KMS-11 (cell line): ENCODE data around the gene SNCA.

Source experiments
- H2AFZ ChIP-seq: fragments of 200-600 bp; sonication (generic); 2 replicates; pipeline ENCODE4 v1.6.1; 2016; ENCODE audit warnings: antibody characterized with exemption, mixed run types, low read depth
- H3K27ac ChIP-seq: fragments of 200-600 bp; sonication (generic); 2 replicates; pipeline ENCODE4 v1.6.1; 2016; ENCODE audit warnings: mild to moderate bottlenecking, mixed run types
- H3K27me3 ChIP-seq: fragments of 200-600 bp; sonication (generic); 2 replicates; pipeline ENCODE4 v1.6.1; 2017; ENCODE audit warnings: mild to moderate bottlenecking, low read depth, mixed run types, moderate library complexity; ENCODE audit not compliant: insufficient read depth
- H3K36me3 ChIP-seq: fragments of 200-600 bp; sonication (generic); 2 replicates; pipeline ENCODE4 v1.6.1; 2017; ENCODE audit warnings: mild to moderate bottlenecking, mixed run types; ENCODE audit not compliant: insufficient read depth
- H3K4me1 ChIP-seq: fragments of 200-600 bp; sonication (generic); 2 replicates; pipeline ENCODE4 v1.6.1; 2016; ENCODE audit warnings: mild to moderate bottlenecking, low read depth, mixed run types; ENCODE audit not compliant: poor library complexity, severe bottlenecking
- H3K4me2 ChIP-seq: fragments of 200-600 bp; sonication (generic); 2 replicates; pipeline ENCODE4 v1.7.0; 2016; ENCODE audit warnings: mild to moderate bottlenecking, mixed run types
- H3K4me3 ChIP-seq: fragments of 200-600 bp; sonication (generic); IDR thresholded peaks from 2 replicates; pipeline ENCODE4 v1.6.1; 2017; ENCODE audit warnings: low read depth, low read length, mixed read lengths; ENCODE audit not compliant: insufficient read depth
- H3K79me2 ChIP-seq: fragments of 200-600 bp; sonication (generic); 2 replicates; pipeline ENCODE4 v1.6.1; 2016; ENCODE audit warnings: low read depth, mixed run types; ENCODE audit not compliant: insufficient read depth
- H3K9ac ChIP-seq: fragments of 200-600 bp; sonication (generic); 2 replicates; pipeline ENCODE4 v1.6.1; 2016; ENCODE audit warnings: mild to moderate bottlenecking, mixed run types
- H4K20me1 ChIP-seq: fragments of 200-600 bp; sonication (generic); 2 replicates; pipeline ENCODE4 v1.6.1; 2016; ENCODE audit warnings: mild to moderate bottlenecking, mixed run types; ENCODE audit not compliant: insufficient read depth
- TF ChIP-seq, protein P1 (sequence below): fragments of 200-600 bp; sonication (generic); conservative IDR thresholded peaks from 2 replicates; pipeline ENCODE4 v1.6.1; 2017; ENCODE audit warnings: low read depth, mild to moderate bottlenecking, antibody characterized with exemption, low read length, moderate library complexity, mixed read lengths

Gene SNCA

DNA sequence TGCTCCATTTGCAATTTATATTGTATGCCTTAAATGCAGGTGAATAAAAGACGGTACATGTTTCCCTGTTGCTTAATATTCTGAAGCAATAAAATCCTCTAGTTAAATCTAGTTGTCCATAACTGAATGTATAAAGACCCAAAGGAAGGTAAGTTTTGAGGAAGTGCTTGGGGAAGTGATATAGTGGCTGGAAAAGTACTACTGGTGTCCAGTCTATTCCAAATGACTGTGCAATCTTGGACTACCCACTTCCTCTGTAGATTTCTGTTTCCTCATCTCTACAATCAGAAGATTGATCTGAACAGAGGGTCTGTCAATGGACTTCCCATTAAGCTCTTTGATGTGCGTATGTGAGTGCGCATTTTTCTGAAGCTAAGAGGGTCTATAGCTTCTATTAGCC, 17.0 kb downstream of the SNCA start:
- Histone ChIP-seq H3K4me2 (no peak overlapping the region), H3K4me3 (no peak overlapping the region), H3K27ac (no peak overlapping the region), H3K27me3 (no peaks in the 10 kb centered on the region), H2AFZ (no peak overlapping the region), H3K4me1 (no peaks in the 10 kb centered on the region), H3K9ac (no peak overlapping the region), H3K36me3 (no peaks in the 10 kb centered on the region), H3K79me2 (no peaks in the 10 kb centered on the region), H4K20me1 (no peaks in the 10 kb centered on the region)
- TF ChIP-seq, protein P1, sequence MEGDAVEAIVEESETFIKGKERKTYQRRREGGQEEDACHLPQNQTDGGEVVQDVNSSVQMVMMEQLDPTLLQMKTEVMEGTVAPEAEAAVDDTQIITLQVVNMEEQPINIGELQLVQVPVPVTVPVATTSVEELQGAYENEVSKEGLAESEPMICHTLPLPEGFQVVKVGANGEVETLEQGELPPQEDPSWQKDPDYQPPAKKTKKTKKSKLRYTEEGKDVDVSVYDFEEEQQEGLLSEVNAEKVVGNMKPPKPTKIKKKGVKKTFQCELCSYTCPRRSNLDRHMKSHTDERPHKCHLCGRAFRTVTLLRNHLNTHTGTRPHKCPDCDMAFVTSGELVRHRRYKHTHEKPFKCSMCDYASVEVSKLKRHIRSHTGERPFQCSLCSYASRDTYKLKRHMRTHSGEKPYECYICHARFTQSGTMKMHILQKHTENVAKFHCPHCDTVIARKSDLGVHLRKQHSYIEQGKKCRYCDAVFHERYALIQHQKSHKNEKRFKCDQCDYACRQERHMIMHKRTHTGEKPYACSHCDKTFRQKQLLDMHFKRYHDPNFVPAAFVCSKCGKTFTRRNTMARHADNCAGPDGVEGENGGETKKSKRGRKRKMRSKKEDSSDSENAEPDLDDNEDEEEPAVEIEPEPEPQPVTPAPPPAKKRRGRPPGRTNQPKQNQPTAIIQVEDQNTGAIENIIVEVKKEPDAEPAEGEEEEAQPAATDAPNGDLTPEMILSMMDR, result no peak

DNA sequence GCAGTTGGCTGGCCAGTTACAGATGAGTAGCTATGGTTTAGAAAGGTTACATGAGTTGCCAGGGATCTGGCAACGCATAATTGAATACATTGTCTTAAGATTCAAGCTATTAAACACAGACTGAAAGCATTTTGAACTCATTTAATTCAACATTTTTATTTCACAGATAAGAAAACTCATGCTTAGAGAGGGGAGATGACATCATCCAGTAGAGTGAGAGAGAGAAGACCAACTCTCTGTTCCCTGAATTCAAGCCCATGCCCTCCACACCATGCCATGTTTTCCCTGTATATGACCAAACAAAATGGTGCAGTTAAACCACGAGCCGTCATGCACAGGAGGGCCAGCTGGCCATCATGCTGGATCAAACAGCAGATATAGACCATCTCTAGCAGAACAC, 22.6 kb downstream of the SNCA start:
- TF ChIP-seq, protein P1, result no peak
- no peak overlapping the region for H3K9ac ChIP-seq
- no peaks in the 10 kb centered on the region for H3K4me1 ChIP-seq
- no peaks in the 10 kb centered on the region for H4K20me1 ChIP-seq
- H3K27me3 ChIP-seq, result no peaks in the 10 kb centered on the region
- no peak overlapping the region for H3K4me2 ChIP-seq
- H3K27ac ChIP-seq, result no peak overlapping the region
- no peaks in the 10 kb centered on the region for H3K79me2 ChIP-seq
- H3K4me3 ChIP-seq, result no peak overlapping the region
- no peak overlapping the region for H2AFZ ChIP-seq
- no peaks in the 10 kb centered on the region for H3K36me3 ChIP-seq

- H3K79me2 ChIP-seq, result no peaks in the 10 kb centered on the region
- H3K27ac ChIP-seq, result no peak overlapping the region
- H3K4me3 ChIP-seq, result no peak overlapping the region
- TF ChIP-seq, protein P1, result no peak
- no peak overlapping the region for H3K9ac ChIP-seq
- H3K36me3 ChIP-seq, result no peaks in the 10 kb centered on the region
- no peaks in the 10 kb centered on the region for H3K4me1 ChIP-seq
- no peaks in the 10 kb centered on the region for H3K27me3 ChIP-seq
- no peak overlapping the region for H2AFZ ChIP-seq
- no peaks in the 10 kb centered on the region for H4K20me1 ChIP-seq
- no peak overlapping the region for H3K4me2 ChIP-seq
Measured at GRCh38 chr4:89813197-89813596, 23.8 kb downstream of the SNCA start.

DNA sequence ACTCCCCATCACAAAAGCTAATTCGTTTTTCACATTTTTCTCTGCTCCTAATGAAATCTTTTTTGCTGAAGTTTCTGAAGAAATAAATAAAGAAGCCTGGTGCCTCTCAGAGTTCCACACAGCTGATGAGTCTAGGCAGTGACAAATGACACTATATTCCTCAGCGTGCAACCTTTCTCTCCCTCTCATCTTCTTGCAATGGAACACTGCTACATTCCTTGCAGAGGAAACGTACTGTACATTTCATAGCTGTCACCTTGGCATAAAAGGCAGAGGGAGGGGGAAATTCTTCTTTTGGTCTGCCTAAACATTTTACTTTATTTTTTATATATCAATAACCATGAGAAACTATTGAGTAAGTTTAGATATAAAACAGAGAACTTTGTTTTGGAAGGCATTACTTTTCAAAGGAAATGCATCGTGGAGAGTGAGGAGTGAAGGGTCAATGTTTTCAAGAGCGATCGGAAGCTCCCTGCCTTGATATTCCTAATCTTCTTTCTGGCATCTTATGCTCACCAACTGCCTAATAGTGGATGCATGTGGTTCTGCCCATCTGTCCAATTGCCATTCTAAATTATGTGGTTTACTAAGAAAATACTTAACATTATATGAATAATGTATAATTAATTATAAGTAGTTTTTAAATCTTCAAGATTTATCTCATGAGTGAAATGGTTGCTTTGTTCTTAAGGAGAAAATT, 29.4 kb downstream of the SNCA start:
- Histone ChIP-seq H3K27me3 (no peaks in the 10 kb centered on the region), H3K36me3 (no peaks in the 10 kb centered on the region), H3K79me2 (no peaks in the 10 kb centered on the region), H4K20me1 (no peaks in the 10 kb centered on the region), H2AFZ (no peak overlapping the region), H3K4me3 (no peak overlapping the region), H3K27ac (no peak overlapping the region), H3K4me2 (no peak overlapping the region), H3K9ac (no peak overlapping the region), H3K4me1 (no peaks in the 10 kb centered on the region)
- TF ChIP-seq, protein P1, result no peak
